ENCODE data around the gene COLQ. TPM values are rescaled to one million over a fixed set of nuclear protein-coding genes. Genes with fewer than 3 reads are reported as not detected.

The COLQ gene
- total RNA-seq, 1 experiment from 2014 or later = 1.3 TPM

DNA sequence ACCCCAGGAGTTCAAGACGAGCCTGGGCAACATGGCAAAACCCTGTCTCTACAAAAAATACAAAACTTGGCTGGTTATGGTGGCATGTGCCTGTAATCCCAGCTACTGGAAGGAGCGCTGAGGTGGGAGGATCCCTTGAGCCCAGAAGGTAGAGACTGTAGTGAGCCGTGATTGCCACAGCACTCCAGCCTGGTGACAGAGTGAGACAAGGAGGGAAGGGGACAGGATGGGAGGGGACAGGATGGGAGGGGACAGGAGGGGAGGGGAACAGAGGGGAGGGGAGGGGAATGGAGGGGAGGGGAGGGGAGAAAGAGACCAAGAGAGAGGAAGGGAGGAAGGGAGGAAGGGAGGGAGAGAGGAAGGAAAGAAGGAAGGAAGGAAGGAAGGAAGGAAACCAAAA lies 11.0 kb downstream of the COLQ start:
- no peak overlapping the region for H3K27ac Mint-ChIP-seq (ENCODE audit: unreplicated experiment)
- TF ChIP-seq, protein P1, sequence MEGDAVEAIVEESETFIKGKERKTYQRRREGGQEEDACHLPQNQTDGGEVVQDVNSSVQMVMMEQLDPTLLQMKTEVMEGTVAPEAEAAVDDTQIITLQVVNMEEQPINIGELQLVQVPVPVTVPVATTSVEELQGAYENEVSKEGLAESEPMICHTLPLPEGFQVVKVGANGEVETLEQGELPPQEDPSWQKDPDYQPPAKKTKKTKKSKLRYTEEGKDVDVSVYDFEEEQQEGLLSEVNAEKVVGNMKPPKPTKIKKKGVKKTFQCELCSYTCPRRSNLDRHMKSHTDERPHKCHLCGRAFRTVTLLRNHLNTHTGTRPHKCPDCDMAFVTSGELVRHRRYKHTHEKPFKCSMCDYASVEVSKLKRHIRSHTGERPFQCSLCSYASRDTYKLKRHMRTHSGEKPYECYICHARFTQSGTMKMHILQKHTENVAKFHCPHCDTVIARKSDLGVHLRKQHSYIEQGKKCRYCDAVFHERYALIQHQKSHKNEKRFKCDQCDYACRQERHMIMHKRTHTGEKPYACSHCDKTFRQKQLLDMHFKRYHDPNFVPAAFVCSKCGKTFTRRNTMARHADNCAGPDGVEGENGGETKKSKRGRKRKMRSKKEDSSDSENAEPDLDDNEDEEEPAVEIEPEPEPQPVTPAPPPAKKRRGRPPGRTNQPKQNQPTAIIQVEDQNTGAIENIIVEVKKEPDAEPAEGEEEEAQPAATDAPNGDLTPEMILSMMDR (IDR thresholded peaks at IDR 0.05; ENCODE audit: unreplicated experiment) = no peak
- peaks cover 25% of the 10 kb centered on the region for H3K27me3 Mint-ChIP-seq (ENCODE audit: unreplicated experiment)
- no peak overlapping the region for H3K4me3 Mint-ChIP-seq (ENCODE audit: low read depth, unreplicated experiment)
- no peaks in the 10 kb centered on the region for H3K36me3 Mint-ChIP-seq (ENCODE audit: insufficient read depth, unreplicated experiment)
- no peaks in the 10 kb centered on the region for H3K9me3 Mint-ChIP-seq (ENCODE audit: low read depth, unreplicated experiment)
- no peak for DNase-seq
- CTCF ChIA-PET = no interaction called here
- intact Hi-C loops (cut with micrococcal nuclease; ENCODE audit: unreplicated experiment) = no loop called here
- no TSS peak for BruUV-seq (replicated peaks)
- H3K4me1 Mint-ChIP-seq (ENCODE audit: low read depth, unreplicated experiment) = no peaks in the 10 kb centered on the region

DNA sequence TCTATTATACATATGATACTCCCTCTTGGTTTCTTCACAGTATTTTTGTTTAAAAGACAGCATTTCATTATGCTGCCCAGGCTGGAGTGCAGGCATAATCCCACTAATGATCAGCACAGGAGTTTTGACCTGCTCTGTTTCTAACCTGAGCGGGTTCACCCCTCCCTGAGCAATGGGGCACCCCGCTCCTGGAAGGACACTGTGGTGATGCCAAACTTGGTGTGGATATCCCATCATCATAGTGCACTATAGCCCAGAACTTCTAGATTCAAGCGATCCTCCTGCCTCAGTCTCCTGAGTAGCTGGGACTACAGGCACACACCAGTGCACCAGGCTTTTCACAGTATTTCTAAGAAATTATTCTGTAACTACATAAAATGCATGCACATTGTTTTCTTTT lies 14.9 kb downstream of the COLQ start:
- H3K36me3 Mint-ChIP-seq (ENCODE audit: insufficient read depth, unreplicated experiment) = no peaks in the 10 kb centered on the region
- TF ChIP-seq, protein P1 (IDR thresholded peaks at IDR 0.05; ENCODE audit: unreplicated experiment) = no peak
- no peak overlapping the region for H3K4me3 Mint-ChIP-seq (ENCODE audit: low read depth, unreplicated experiment)
- CTCF ChIA-PET = no interaction called here
- no peaks in the 10 kb centered on the region for H3K4me1 Mint-ChIP-seq (ENCODE audit: low read depth, unreplicated experiment)
- H3K27me3 Mint-ChIP-seq (ENCODE audit: unreplicated experiment) = peaks cover 13% of the 10 kb centered on the region
- H3K9me3 Mint-ChIP-seq (ENCODE audit: low read depth, unreplicated experiment) = no peaks in the 10 kb centered on the region
- intact Hi-C loops (cut with micrococcal nuclease; ENCODE audit: unreplicated experiment) = no loop called here
- DNase-seq = no peak
- H3K27ac Mint-ChIP-seq (ENCODE audit: unreplicated experiment) = no peak overlapping the region
- BruUV-seq (replicated peaks) = no TSS peak

DNA sequence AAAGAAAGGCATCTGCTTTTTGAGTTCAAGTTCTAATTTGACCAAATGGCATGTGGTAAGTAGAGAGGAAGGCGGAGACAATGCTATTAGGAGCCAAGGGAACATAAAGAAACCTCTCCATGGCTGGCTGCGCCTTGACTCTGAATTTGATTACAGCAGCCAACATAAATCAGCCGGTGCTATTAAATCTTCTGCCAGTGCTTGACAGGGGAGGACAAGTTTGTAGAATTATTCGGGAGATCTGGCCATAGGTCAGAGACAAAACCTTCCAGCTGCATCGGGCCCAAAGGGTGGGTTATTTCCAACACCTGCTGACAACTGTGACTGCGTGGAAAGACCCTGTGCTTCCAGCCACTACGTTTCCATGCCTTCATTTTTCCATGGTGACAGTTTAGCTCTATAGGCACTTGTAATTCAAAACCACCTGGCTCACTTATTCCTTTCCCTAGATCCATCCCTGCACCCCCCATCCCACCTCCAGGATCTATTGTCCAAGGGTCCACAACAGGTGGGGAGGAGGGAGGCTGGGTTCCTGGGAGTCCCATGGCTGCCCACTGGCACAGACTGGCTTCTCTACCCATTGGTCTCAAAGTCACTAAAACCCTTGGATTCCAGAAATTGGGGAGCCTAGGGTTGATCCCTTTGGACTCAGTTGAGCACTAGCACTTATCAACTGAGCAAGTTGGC lies 15.9 kb downstream of the COLQ start:
- intact Hi-C loops (cut with micrococcal nuclease; ENCODE audit: unreplicated experiment) = no loop called here
- H3K9me3 Mint-ChIP-seq (ENCODE audit: low read depth, unreplicated experiment) = no peaks in the 10 kb centered on the region
- H3K27ac Mint-ChIP-seq (ENCODE audit: unreplicated experiment) = no peak overlapping the region
- no peaks in the 10 kb centered on the region for H3K4me1 Mint-ChIP-seq (ENCODE audit: low read depth, unreplicated experiment)
- CTCF ChIA-PET = no interaction called here
- TF ChIP-seq, protein P1 (IDR thresholded peaks at IDR 0.05; ENCODE audit: unreplicated experiment) = no peak
- H3K4me3 Mint-ChIP-seq (ENCODE audit: low read depth, unreplicated experiment) = no peak overlapping the region
- no TSS peak for BruUV-seq (replicated peaks)
- no peaks in the 10 kb centered on the region for H3K36me3 Mint-ChIP-seq (ENCODE audit: insufficient read depth, unreplicated experiment)
- DNase-seq = no peak
- peaks cover 13% of the 10 kb centered on the region for H3K27me3 Mint-ChIP-seq (ENCODE audit: unreplicated experiment)

DNA sequence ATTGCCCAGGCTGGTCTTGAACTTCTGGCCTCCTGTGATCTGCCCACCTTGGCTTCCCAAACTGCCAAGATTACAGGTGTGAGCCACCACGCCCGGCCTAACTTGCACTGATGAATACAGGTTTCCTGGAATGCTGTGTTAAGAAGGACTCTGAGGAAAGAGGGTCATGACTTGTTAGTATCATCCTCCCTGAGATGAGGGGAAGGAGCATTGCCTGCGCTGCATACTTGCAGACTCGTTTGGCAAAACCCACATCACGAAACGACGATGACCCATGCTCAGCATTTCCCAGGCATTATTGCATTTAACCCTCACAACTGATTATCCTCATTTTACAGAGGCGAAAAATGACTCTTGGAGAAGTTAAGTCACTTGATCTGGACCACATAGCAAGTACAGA lies 18.9 kb downstream of the COLQ start:
- BruUV-seq (replicated peaks) = no TSS peak
- H3K27ac Mint-ChIP-seq (ENCODE audit: unreplicated experiment) = no peak overlapping the region
- H3K9me3 Mint-ChIP-seq (ENCODE audit: low read depth, unreplicated experiment) = no peaks in the 10 kb centered on the region
- H3K4me1 Mint-ChIP-seq (ENCODE audit: low read depth, unreplicated experiment) = no peaks in the 10 kb centered on the region
- H3K4me3 Mint-ChIP-seq (ENCODE audit: low read depth, unreplicated experiment) = no peak overlapping the region
- H3K36me3 Mint-ChIP-seq (ENCODE audit: insufficient read depth, unreplicated experiment) = no peaks in the 10 kb centered on the region
- peaks cover 22% of the 10 kb centered on the region for H3K27me3 Mint-ChIP-seq (ENCODE audit: unreplicated experiment)
- TF ChIP-seq, protein P1 (IDR thresholded peaks at IDR 0.05; ENCODE audit: unreplicated experiment) = no peak
- DNase-seq = no peak
- intact Hi-C loops (cut with micrococcal nuclease; ENCODE audit: unreplicated experiment) = no loop called here
- CTCF ChIA-PET = no interaction called here
